GM18508 (cell line): ENCODE data around the gene SMOC1.
"Not testable (repeated sequence)": the region's sequence is repeated elsewhere in the genome, so short reads cannot be mapped to it uniquely, and the experiment has no call there.

Experiments used
- ATAC-seq: cut with Tn5 transposase; IDR thresholded peaks from one replicate; pipeline ENCODE4 v1.9.1; 2021; ENCODE audit warnings: moderate number of reproducible peaks; ENCODE audit not compliant: insufficient read depth, unreplicated experiment

The SMOC1 gene

DNA sequence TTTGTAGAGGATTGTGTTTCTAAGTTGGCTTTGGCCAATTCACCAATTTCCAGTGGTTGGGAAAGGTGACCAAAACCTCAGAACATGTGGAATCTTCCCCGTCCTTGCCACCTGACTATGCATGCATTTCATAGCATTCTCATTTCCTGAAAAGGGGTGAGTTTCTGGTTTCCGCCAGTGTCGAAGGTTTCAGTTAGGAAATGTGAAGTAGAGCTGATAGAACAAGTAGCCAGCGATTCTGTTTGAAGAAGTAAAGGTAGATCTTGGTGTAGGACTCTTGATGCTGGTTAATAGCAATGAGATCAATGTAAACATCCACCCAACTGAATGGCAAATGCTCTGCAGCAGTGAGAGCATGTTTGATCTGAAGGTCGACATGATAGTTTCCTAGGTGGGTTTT lies 15.9 kb downstream of the SMOC1 start:
- ATAC-seq: no peak

- no peak for ATAC-seq
Measured at GRCh38 chr14:69896080-69896479, 16.9 kb downstream of the SMOC1 start.

GRCh38 chr14:69896972-69897371 lies 17.8 kb downstream of the SMOC1 start:
- ATAC-seq: no peak

DNA sequence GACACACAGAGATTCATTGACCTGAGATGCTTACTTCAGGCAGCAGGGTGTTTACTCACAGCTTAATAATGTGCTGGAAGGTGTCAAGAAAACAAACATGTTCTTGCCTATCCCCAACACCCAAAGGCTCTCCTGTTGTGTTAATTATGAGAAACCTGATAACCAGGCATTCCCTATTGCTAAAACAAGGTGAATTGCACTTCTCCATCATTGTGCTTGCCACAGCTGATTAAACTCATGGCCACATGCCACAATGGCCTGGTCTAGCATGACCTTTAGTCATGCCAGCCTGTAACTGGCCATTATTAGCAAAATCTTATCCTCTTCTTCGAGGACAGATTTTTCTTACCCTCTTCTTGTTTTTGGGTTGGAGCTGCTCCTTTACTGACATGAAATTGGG lies 21.4 kb downstream of the SMOC1 start:
- no peak for ATAC-seq

GRCh38 chr14:69901113-69901951 lies 22.1 kb downstream of the SMOC1 start:
- no peak for ATAC-seq

GRCh38 chr14:69903046-69903445 lies 23.8 kb downstream of the SMOC1 start:
- not testable (repeated sequence) for ATAC-seq

DNA sequence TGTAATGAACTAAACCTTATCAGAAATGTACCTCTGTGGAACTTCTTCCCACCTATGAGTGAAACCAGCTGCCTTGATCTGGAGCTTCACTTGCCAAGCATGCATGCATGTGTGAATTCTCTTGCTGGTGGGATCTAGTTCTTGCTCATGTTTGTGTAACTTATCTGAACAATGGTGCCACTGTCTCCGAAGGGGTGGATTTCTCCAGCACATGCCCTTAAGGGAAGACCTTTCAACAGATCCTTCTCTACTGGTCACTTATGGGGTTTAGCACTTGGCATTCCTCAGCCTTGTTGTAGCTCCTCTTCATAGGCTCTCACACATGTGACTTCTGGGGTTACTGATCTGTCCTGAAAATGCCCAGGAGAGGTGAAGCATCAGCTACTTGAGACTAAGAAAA lies 25.0 kb downstream of the SMOC1 start:
- ATAC-seq: no peak

GRCh38 chr14:69906201-69906600 lies 27.0 kb downstream of the SMOC1 start:
- ATAC-seq: no peak

DNA sequence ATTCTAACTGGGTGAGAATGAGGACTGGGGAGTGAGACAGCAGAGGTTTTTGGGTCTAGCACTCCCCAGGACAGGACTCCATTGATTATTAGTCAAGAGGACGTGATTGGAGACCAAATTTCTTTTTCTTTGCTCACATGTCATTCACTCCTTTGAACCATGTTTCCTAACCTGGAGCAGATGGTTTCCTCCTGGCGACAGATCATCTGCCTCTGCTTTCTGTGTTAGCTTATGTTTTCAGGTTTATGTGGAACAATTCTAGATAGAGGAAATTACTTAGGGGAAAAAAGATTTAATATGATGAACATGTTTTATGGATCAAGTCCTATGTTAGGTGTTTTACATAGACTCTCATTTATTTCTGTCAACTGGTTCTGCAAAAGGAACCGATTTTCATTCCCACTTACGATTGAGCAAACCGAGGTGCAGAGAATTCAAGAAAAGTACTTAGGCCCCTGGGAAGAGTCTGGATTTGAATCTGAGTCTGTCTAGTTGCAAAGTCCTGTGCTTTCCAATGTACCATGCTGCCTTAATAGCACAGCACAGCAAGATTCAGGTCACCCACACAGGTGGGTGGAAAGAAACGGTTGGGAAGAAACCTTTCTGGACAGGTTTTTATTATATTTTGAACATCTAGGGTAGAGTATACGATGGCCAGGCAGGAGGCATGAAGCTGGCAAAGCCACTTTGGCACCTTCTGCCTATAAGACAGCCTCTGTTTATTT lies 30.8 kb downstream of the SMOC1 start:
- ATAC-seq: no peak

GRCh38 chr14:69910871-69911270 lies 31.7 kb downstream of the SMOC1 start:
- no peak for ATAC-seq

GRCh38 chr14:69913686-69914085 lies 34.5 kb downstream of the SMOC1 start:
- ATAC-seq: no peak

GRCh38 chr14:69916396-69916795 lies 37.2 kb downstream of the SMOC1 start:
- no peak for ATAC-seq

DNA sequence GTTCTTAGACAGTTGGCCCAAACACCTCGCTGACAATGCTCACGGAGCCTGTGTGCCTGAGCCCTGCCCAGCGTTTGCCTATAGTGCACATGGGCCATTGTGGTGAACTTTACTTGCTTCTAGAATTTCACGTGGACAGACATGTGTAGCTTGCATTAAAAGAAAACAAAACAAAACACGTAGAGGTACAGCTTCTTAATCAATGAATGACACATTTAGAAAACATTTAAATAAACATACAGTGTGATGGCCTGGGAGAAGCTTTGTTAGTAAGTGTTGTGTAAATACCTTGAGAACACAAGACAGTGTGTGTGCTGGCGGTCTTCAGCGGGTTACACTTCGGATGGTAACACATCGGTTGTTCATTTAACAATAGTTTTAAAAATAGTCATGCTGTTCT lies 38.1 kb downstream of the SMOC1 start:
- no peak for ATAC-seq

- no peak for ATAC-seq
Measured at GRCh38 chr14:69919815-69920214, 40.6 kb downstream of the SMOC1 start.

GRCh38 chr14:69921052-69921451 lies 41.8 kb downstream of the SMOC1 start:
- ATAC-seq: no peak

DNA sequence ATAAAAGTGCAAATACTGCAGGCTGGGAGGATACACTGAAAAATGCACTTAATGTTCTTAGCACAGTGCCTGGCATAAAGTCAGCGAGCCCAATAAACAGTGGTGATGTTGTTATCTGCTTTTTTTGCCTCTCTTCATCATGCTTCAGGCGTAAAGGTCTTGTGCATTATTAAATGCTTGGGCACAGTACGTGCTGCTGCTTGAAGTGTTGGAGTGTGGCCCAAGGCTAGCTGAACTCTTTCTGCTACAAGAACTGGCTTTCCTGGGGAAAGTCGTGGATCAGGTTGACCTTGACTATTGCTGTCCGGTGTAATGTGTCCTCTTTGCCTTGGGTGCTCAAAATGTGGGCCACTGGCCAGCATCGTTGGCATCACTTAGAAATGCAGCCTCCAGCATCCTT lies 43.0 kb downstream of the SMOC1 start:
- no peak for ATAC-seq

- ATAC-seq: no peak
Measured at GRCh38 chr14:69924201-69924600, 45.0 kb downstream of the SMOC1 start.

DNA sequence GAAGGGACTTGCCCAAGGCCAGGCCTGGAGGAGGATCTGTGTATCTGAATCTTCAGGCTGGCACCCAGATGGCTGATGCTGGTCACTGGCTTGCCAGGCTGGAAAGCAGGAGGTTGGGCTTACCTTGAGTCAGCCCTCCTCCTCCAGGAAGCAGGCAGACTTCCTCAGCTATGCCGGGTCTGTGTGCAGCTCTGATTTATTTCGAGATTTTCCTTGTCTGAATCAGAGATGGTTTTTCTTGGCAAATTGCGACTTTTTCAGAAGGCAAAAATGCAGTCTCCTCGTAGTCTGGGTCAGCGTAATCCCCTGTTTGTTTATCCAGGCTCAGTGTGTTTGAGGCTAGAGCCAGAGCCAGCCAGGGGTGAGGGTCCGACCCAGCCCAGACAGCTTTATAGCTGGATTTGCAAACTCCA lies 48.9 kb downstream of the SMOC1 start:
- ATAC-seq: no peak

GRCh38 chr14:69930780-69931379 lies 51.7 kb downstream of the SMOC1 start:
- no peak for ATAC-seq

GRCh38 chr14:69931960-69932359 lies 52.7 kb downstream of the SMOC1 start:
- no peak for ATAC-seq

GRCh38 chr14:69932391-69932790 lies 53.2 kb downstream of the SMOC1 start:
- ATAC-seq: no peak
